ENCODE results near the gene VWF.

GRCh38 chr12:6140651-6141447, 16.4 kb upstream of the VWF start:
- TF ChIP-seq ARNT (IDR thresholded peaks at IDR 0.05) (no peak), HDGF (IDR thresholded peaks at IDR 0.05; ENCODE audit: borderline replicate concordance) (no peak), TARDBP (IDR thresholded peaks at IDR 0.05) (no peak), FOXK2 (IDR thresholded peaks at IDR 0.05) (no peak), FOXA1 (IDR thresholded peaks at IDR 0.05) (no peak), ELF4 (IDR thresholded peaks at IDR 0.05) (no peak), SP1 (IDR thresholded peaks at IDR 0.05) (no peak), LEF1 (IDR thresholded peaks at IDR 0.05; ENCODE audit: borderline replicate concordance) (no peak), BHLHE40 (IDR thresholded peaks at IDR 0.05; ENCODE audit: borderline replicate concordance) (no peak), SUZ12 (IDR thresholded peaks at IDR 0.05) (no peak), L3MBTL2 (conservative IDR thresholded peaks at IDR 0.05) (no peak), FOXM1 (IDR thresholded peaks at IDR 0.05; ENCODE audit: borderline replicate concordance) (no peak), NFRKB (IDR thresholded peaks at IDR 0.05) (no peak)
- TF ChIP-seq, protein P1, sequence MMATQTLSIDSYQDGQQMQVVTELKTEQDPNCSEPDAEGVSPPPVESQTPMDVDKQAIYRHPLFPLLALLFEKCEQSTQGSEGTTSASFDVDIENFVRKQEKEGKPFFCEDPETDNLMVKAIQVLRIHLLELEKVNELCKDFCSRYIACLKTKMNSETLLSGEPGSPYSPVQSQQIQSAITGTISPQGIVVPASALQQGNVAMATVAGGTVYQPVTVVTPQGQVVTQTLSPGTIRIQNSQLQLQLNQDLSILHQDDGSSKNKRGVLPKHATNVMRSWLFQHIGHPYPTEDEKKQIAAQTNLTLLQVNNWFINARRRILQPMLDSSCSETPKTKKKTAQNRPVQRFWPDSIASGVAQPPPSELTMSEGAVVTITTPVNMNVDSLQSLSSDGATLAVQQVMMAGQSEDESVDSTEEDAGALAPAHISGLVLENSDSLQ (IDR thresholded peaks at IDR 0.05) = no peak

Data from HEK293T (cell line).